PC-9 (cell line): ENCODE measurements around the gene PTPRA.

ENCODE experiments used
- EZH2 ChIP-seq: fragments of 200-600 bp; sonication (generic); IDR thresholded peaks from 2 replicates; pipeline ENCODE4 v1.8.0; 2017; ENCODE audit warnings: antibody characterized with exemption, low read depth
- TF ChIP-seq, protein P1 (sequence below): fragments of 200-600 bp; sonication (generic); conservative IDR thresholded peaks from 2 replicates; pipeline ENCODE4 v1.6.1; 2017; ENCODE audit warnings: mixed run types, antibody characterized with exemption, mild to moderate bottlenecking, moderate library complexity

DNA sequence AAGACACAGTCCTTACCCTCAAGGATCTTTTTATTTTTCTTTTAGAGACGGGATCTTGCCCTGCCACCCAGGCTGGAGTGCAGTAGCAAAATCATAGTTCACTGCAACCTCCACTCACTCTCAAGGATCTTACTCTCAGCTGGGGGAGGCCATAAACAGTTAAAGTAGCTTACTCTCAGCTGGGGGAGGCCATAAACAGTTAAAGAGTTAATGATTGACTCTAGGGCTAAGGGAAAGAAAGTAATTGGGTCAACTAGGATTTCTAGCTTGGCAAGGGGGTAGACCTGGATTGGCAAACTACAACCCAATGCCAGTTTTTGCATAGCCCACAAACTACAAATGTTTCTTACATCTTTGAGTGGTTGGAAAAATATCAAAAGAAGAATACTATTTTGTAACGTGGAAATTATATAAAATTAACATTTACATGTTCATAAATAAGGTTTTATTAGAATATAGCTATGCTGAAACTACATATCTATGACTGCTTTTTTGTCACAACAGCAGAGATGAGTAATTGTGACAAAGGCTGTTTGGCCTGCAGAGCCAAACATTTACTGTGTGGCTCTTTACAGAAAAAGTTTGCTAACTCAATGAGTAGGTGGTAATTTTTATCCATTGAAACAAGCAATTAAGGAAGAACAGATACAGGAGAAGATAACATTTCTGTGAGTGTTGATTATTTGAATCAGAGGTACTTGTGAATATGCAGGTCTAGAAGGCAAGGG, 46.4 kb downstream of the PTPRA start:
- TF ChIP-seq, protein P1, sequence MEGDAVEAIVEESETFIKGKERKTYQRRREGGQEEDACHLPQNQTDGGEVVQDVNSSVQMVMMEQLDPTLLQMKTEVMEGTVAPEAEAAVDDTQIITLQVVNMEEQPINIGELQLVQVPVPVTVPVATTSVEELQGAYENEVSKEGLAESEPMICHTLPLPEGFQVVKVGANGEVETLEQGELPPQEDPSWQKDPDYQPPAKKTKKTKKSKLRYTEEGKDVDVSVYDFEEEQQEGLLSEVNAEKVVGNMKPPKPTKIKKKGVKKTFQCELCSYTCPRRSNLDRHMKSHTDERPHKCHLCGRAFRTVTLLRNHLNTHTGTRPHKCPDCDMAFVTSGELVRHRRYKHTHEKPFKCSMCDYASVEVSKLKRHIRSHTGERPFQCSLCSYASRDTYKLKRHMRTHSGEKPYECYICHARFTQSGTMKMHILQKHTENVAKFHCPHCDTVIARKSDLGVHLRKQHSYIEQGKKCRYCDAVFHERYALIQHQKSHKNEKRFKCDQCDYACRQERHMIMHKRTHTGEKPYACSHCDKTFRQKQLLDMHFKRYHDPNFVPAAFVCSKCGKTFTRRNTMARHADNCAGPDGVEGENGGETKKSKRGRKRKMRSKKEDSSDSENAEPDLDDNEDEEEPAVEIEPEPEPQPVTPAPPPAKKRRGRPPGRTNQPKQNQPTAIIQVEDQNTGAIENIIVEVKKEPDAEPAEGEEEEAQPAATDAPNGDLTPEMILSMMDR, result no peak
- no peak for TF ChIP-seq EZH2
